IMR-90 (cell line): ENCODE results near the gene DDC. TPM values are rescaled to one million over a fixed set of nuclear protein-coding genes. Genes with fewer than 3 reads are reported as not detected.

Experiments used
- ATAC-seq: fragments of 200-7000 bp; cut with Tn5 transposase; 2 replicates; pipeline ENCODE4 v1.9.1; 2020; ENCODE audit warnings: low read depth, mild to moderate bottlenecking, moderate library complexity
- BruUV-seq: library from RNA; stranded (reverse); fragments of 400-500 nt; replicated peaks from 2 replicates; lab custom pipeline; 2021; lab: Mats Ljungman, UMichigan
- CTCF ChIA-PET: fragments of 300-600 bp; formaldehyde crosslinking; extraction: SDS; loops from one replicate; lab custom pipeline; 2021; ENCODE audit warnings: antibody characterized with exemption; lab: Yijun Ruan, JAX
- POLR2A ChIA-PET: fragments of 300-600 bp; sonication (Branson Sonifier 250); formaldehyde crosslinking; loops from one replicate; lab custom pipeline; 2022; ENCODE audit warnings: antibody characterized with exemption; ENCODE audit not compliant: unreplicated experiment; lab: Charles Lee
- DNase-seq: peaks from one replicate; pipeline ENCODE4 v3.0.0; 2013
- H2AFZ ChIP-seq: replicated peaks from 2 replicates; pipeline ENCODE3; 2013; ENCODE audit warnings: low read length, mild to moderate bottlenecking; ENCODE audit not compliant: poor library complexity
- H2AK5ac ChIP-seq: 2 replicates; pipeline ENCODE4 v1.6.1; 2013; ENCODE audit warnings: low read depth, low read length, inconsistent platforms
- H2AK9ac ChIP-seq: replicated peaks from 2 replicates; pipeline ENCODE3; 2013; ENCODE audit warnings: mild to moderate bottlenecking, low read depth, low read length, moderate library complexity; ENCODE audit not compliant: poor library complexity
- H2BK120ac ChIP-seq: 2 replicates; pipeline ENCODE4 v1.6.1; 2013; ENCODE audit warnings: low read depth, low read length, inconsistent platforms
- H2BK15ac ChIP-seq: 3 replicates; pipeline ENCODE4 v1.6.1; 2013; ENCODE audit warnings: low read depth, low read length, inconsistent platforms
- H2BK20ac ChIP-seq: 2 replicates; pipeline ENCODE4 v1.6.1; 2013; ENCODE audit warnings: low read depth, mild to moderate bottlenecking, inconsistent platforms, low read length, moderate library complexity
- H2BK5ac ChIP-seq: 2 replicates; pipeline ENCODE4 v1.6.1; 2013; ENCODE audit warnings: mild to moderate bottlenecking, low read depth, low read length, inconsistent platforms; ENCODE audit not compliant: poor library complexity, severe bottlenecking
- H3K14ac ChIP-seq: replicated peaks from 2 replicates; pipeline ENCODE4 v1.6.1; 2013; ENCODE audit warnings: low read depth, low read length, inconsistent platforms
- H3K18ac ChIP-seq: 2 replicates; pipeline ENCODE4 v1.6.1; 2013; ENCODE audit warnings: low read depth, low read length, control low read depth
- H3K23ac ChIP-seq: 2 replicates; pipeline ENCODE4 v1.6.1; 2013; ENCODE audit warnings: low read depth, low read length, inconsistent platforms
- H3K27ac ChIP-seq: 2 replicates; pipeline ENCODE4 v1.5.1; 2013; ENCODE audit warnings: mild to moderate bottlenecking, control low read depth, low read length; ENCODE audit not compliant: insufficient read depth
- H3K27me3 ChIP-seq: 2 replicates; pipeline ENCODE4 v1.6.1; 2013; ENCODE audit warnings: low read length; ENCODE audit not compliant: control insufficient read depth, insufficient read depth
- H3K36me3 ChIP-seq: 2 replicates; pipeline ENCODE4 v1.6.1; 2013; ENCODE audit warnings: low read length, mixed read lengths; ENCODE audit not compliant: control insufficient read depth, insufficient read depth
- H3K4ac ChIP-seq: 2 replicates; pipeline ENCODE4 v1.6.1; 2013; ENCODE audit warnings: low read depth, low read length, inconsistent platforms
- H3K4me1 ChIP-seq: 2 replicates; pipeline ENCODE4 v1.6.1; 2013; ENCODE audit warnings: low read length, mixed read lengths; ENCODE audit not compliant: control insufficient read depth, insufficient read depth
- H3K4me2 ChIP-seq: 2 replicates; pipeline ENCODE4 v1.6.1; 2013; ENCODE audit warnings: low read depth, mild to moderate bottlenecking, control low read depth, low read length, moderate library complexity
- H3K4me3 ChIP-seq: 2 replicates; pipeline ENCODE4 v1.5.1; 2013; ENCODE audit warnings: low read depth, mild to moderate bottlenecking, control low read depth, low read length, moderate library complexity; ENCODE audit not compliant: insufficient read depth
- H3K56ac ChIP-seq: 2 replicates; pipeline ENCODE4 v1.6.1; 2013; ENCODE audit warnings: low read length, inconsistent platforms; ENCODE audit not compliant: insufficient read depth; ENCODE audit errors: extremely low read depth
- H3K79me1 ChIP-seq, 2 experiments: 2 replicates each; pipeline ENCODE4 v1.6.1; 2013; ENCODE audit warnings: low read length in 2 of 2, inconsistent platforms in 1 of 2, low read depth in 1 of 2
- H3K9ac ChIP-seq: 2 replicates; pipeline ENCODE4 v1.6.1; 2013; ENCODE audit warnings: low read depth, low read length, control low read depth
- H3K9me1 ChIP-seq: 2 replicates; pipeline ENCODE4 v1.6.1; 2013; ENCODE audit warnings: low read length, inconsistent platforms; ENCODE audit not compliant: insufficient read depth
- H3K9me3 ChIP-seq: 2 replicates; pipeline ENCODE4 v1.6.1; 2013; ENCODE audit warnings: low read length; ENCODE audit not compliant: control insufficient read depth, insufficient read depth
- H4K20me1 ChIP-seq: 2 replicates; pipeline ENCODE4 v1.6.1; 2013; ENCODE audit warnings: low read length, inconsistent platforms; ENCODE audit not compliant: insufficient read depth
- H4K5ac ChIP-seq: 2 replicates; pipeline ENCODE4 v1.6.1; 2013; ENCODE audit warnings: mild to moderate bottlenecking, low read depth, low read length, control low read depth
- H4K8ac ChIP-seq, 2 experiments: 2 replicates each; pipeline ENCODE4 v1.6.1; 2013; ENCODE audit warnings: low read depth in 2 of 2, low read length in 2 of 2, control low read depth in 1 of 2, inconsistent platforms in 1 of 2
- H4K91ac ChIP-seq: 2 replicates; pipeline ENCODE4 v1.6.1; 2013; ENCODE audit warnings: low read depth, low read length, inconsistent platforms; ENCODE audit not compliant: insufficient read depth
- RAD21 ChIP-seq: IDR thresholded peaks from 2 replicates; pipeline ENCODE4 v1.6.1; 2012; ENCODE audit warnings: low read length, improper control_type of control experiment
- WGBS, 2 experiments: methylation state at CpG; one replicate each; pipeline versions ENCODE4 v1.1.5 to v1.1.7; 2013; ENCODE audit warnings: missing lambda C conversion rate in 2 of 2; ENCODE audit not compliant: insufficient read length in 1 of 2; ENCODE audit errors: extremely low coverage in 2 of 2; 5-methylcytosine and 5-hydroxymethylcytosine counted together
- dilution Hi-C: fragments of 300-500 bp; cut with HindIII; formaldehyde crosslinking; loops from one replicate; pipeline ENCODE4 v1.14.3; 2018; ENCODE audit warnings: low sequenced_read_pairs; ENCODE audit not compliant: unreplicated experiment
- in situ Hi-C: fragments of 300-500 bp; cut with MboI; formaldehyde crosslinking; loops from 3 replicates; pipeline ENCODE4 v1.14.3; 2019; ENCODE audit warnings: low sequenced_read_pairs, inconsistent platforms, mixed read lengths
- intact Hi-C: fragments of 100-400 bp; cut with micrococcal nuclease; formaldehyde crosslinking; loops from 2 replicates; pipeline ENCODE4 v1.10.0; 2022
- polyA plus RNA-seq, 3 experiments: library from polyadenylated mRNA; depleted of rRNA; stranded (reverse); fragments of >200 nt; gene quantifications; 2 replicates each; pipeline ENCODE4 v1.2.3, GENCODE V29; 2012; ENCODE audit warnings: low replicate concordance in 1 of 3
- total RNA-seq: library from RNA; depleted of rRNA; stranded (reverse); fragments of >200 nt; gene quantifications from 2 replicates; pipeline ENCODE4 v1.2.3, GENCODE V29; 2012

Gene DDC
- total and polyA plus RNA-seq, 2 of the 4 experiments (the other 2 are of a cell fraction): not detected

- Histone ChIP-seq H2BK5ac (no peak overlapping the region), H3K14ac (no peak overlapping the region), H3K36me3 (no peaks in the 10 kb centered on the region), H2AK5ac (no peak overlapping the region), H3K27me3 (peaks cover 10% of the 10 kb centered on the region; the same call in 1 of the 2 replicates), H4K8ac (no peak overlapping the region), H2AFZ (no peak overlapping the region), H2BK15ac (no peak overlapping the region), H3K4me2 (no peak overlapping the region), H3K4me1 (peaks cover 2% of the 10 kb centered on the region; the same call in 1 of the 2 replicates), H4K91ac (no peak overlapping the region), H3K56ac (no peak overlapping the region), H3K9me1 (no peaks in the 10 kb centered on the region), H3K23ac (no peak overlapping the region), H3K79me1 (no peaks in the 10 kb centered on the region), H2BK120ac (no peak overlapping the region), H2BK20ac (no peak overlapping the region), H3K9me3 (no peaks in the 10 kb centered on the region), H2AK9ac (no peak overlapping the region), H4K5ac (no peak overlapping the region), H3K27ac (no peak overlapping the region), H3K18ac (no peak overlapping the region), H3K4ac (no peak overlapping the region), H3K9ac (no peak overlapping the region), H4K20me1 (no peaks in the 10 kb centered on the region), H3K4me3 (no peak overlapping the region)
- intact Hi-C loops (loop anchor here (10.0 kb wide), 1 partner anchor 72 kb away; no protein-coding TSS in a partner anchor), in situ Hi-C loops (no loop called here), dilution Hi-C loops (no loop called here)
- ATAC-seq (no peak), DNase-seq (no peak)
- BruUV-seq: no TSS peak
- WGBS, 2 experiments: no CpG with 5 or more reads among the region's 5 CpGs
- no peak for TF ChIP-seq RAD21
- ChIA-PET CTCF (no interaction called here), POLR2A (no interaction called here)
These were observed 62.3 kb downstream of the DDC start for GRCh38 chr7:50502947-50503346.
